OCI-LY3 (cell line): Measurements from ENCODE around the gene GATA1.

Experiments used
- EZH2phosphoT487 ChIP-seq: fragments of 200-600 bp; shearing (Covaris generic); IDR thresholded peaks from 2 replicates; pipeline ENCODE4 v1.6.1; 2018; ENCODE audit warnings: antibody characterized with exemption, mixed run types, low read depth
- TF ChIP-seq, protein P1 (sequence below): fragments of 200-600, 300-600 bp; sonication (generic); IDR thresholded peaks from 2 replicates; pipeline ENCODE4 v1.5.1; 2014; ENCODE audit warnings: antibody characterized with exemption, low read length, low read depth

DNA sequence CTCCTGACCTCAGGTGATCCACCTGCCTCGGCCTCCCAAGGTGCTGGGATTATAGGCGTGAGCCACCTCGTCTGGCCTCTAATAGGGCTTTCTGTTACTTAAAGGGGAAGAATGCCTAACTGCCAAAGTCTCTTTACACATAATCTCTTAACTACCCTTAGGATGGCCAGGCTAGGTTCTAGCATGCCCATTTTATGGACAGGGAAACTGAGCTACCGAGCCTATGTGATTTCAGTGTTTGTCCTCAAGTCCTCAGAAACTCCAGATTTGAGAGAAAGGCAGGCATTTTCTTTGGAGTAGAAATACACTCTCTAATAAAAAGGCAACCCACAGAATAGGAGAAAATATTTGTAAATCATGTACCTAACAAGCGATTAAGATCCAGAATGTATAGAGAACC lies 37.2 kb upstream of the GATA1 start:
- TF ChIP-seq, protein P1, sequence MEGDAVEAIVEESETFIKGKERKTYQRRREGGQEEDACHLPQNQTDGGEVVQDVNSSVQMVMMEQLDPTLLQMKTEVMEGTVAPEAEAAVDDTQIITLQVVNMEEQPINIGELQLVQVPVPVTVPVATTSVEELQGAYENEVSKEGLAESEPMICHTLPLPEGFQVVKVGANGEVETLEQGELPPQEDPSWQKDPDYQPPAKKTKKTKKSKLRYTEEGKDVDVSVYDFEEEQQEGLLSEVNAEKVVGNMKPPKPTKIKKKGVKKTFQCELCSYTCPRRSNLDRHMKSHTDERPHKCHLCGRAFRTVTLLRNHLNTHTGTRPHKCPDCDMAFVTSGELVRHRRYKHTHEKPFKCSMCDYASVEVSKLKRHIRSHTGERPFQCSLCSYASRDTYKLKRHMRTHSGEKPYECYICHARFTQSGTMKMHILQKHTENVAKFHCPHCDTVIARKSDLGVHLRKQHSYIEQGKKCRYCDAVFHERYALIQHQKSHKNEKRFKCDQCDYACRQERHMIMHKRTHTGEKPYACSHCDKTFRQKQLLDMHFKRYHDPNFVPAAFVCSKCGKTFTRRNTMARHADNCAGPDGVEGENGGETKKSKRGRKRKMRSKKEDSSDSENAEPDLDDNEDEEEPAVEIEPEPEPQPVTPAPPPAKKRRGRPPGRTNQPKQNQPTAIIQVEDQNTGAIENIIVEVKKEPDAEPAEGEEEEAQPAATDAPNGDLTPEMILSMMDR: no peak
- no peak for TF ChIP-seq EZH2phosphoT487
